ENCODE results near the gene SLC22A3. TPM values are rescaled to one million over a fixed set of nuclear protein-coding genes. Genes with fewer than 3 reads are reported as not detected.

SLC22A3 gene
- total and polyA plus RNA-seq, 2 of the 4 experiments (the other 2 are of a cell fraction) = not detected

DNA sequence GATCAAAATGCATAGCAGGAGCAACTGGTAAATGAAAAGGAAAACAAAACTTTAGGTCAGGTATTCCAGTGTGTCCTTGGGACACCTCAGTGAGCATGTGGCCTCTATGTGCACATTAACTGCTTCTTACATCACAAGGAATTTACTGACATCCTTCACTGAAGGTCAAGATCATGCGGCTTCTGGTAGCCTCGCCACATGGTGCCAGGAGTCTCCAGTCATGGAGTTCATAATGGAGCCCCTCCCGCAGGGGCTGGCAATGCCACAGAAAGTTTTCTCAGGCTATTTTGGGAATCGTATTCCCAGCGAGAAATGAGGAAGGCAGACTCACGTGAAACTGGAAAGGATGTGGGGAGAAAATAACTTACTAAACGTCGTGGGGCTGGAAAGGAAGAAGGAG, 19.7 kb upstream of the SLC22A3 start:
- no peak for DNase-seq
- CTCF ChIA-PET = no interaction called here
- Histone ChIP-seq H3K4me1 (ENCODE audit: control insufficient read depth, insufficient read depth, low read length) (no peaks in the 10 kb centered on the region), H3K23ac (ENCODE audit: low read depth, low read length) (no peak overlapping the region), H4K91ac (ENCODE audit: insufficient read depth, low read depth, low read length) (no peak overlapping the region), H3K56ac (ENCODE audit: extremely low read depth, insufficient read depth, low read length) (no peak overlapping the region), H2BK120ac (ENCODE audit: low read depth, low read length) (no peak overlapping the region), H4K5ac (ENCODE audit: low read depth, low read length) (no peak overlapping the region), H2BK5ac (ENCODE audit: low read depth, low read length, poor library complexity, severe bottlenecking) (no peak overlapping the region), H3K4me2 (ENCODE audit: low read depth, low read length) (no peak overlapping the region), H2BK15ac (ENCODE audit: low read depth, low read length) (no peak overlapping the region), H4K8ac (ENCODE audit: low read depth in 2 of 2, low read length in 2 of 2) (no peak overlapping the region), H3K18ac (ENCODE audit: low read depth, low read length) (no peak overlapping the region), H3K36me3 (ENCODE audit: control insufficient read depth, insufficient read depth, low read length) (no peaks in the 10 kb centered on the region), H3K4me3 (ENCODE audit: insufficient read depth, low read depth, low read length) (no peak overlapping the region), H3K79me1 (ENCODE audit: low read depth in 1 of 2, low read length in 2 of 2) (no peaks in the 10 kb centered on the region), H3K14ac (replicated peaks; ENCODE audit: low read depth, low read length) (no peak overlapping the region), H3K9ac (ENCODE audit: low read depth, low read length) (no peak overlapping the region), H4K20me1 (ENCODE audit: insufficient read depth, low read length) (no peaks in the 10 kb centered on the region), H3K9me1 (ENCODE audit: insufficient read depth, low read length) (no peaks in the 10 kb centered on the region), H3K27me3 (ENCODE audit: control insufficient read depth, insufficient read depth, low read length) (no peaks in the 10 kb centered on the region), H3K27ac (ENCODE audit: insufficient read depth, low read length) (no peak overlapping the region), H2AK9ac (replicated peaks; ENCODE audit: low read depth, low read length, poor library complexity) (no peak overlapping the region), H2BK20ac (ENCODE audit: low read depth, low read length) (no peak overlapping the region), H3K9me3 (ENCODE audit: control insufficient read depth, insufficient read depth, low read length) (peaks cover 12% of the 10 kb centered on the region), H2AFZ (replicated peaks; ENCODE audit: low read length, poor library complexity) (no peak overlapping the region), H3K4ac (ENCODE audit: low read depth, low read length) (no peak overlapping the region), H2AK5ac (ENCODE audit: low read depth, low read length) (no peak overlapping the region)
- intact Hi-C loops (cut with micrococcal nuclease) = no loop called here
- 38% methylated on average over 3 of the region's 8 CpGs; no CpG with 5 or more reads in 1 of the 2 experiments for WGBS, 2 experiments (ENCODE audit: extremely low coverage in 2 of 2, insufficient read length in 1 of 2)
- no TSS peak for BruUV-seq (replicated peaks)
- in situ Hi-C loops (cut with MboI; ENCODE audit: low sequenced_read_pairs) = no loop called here
- POLR2A ChIA-PET (ENCODE audit: unreplicated experiment) = no interaction called here
- TF ChIP-seq, protein P1, sequence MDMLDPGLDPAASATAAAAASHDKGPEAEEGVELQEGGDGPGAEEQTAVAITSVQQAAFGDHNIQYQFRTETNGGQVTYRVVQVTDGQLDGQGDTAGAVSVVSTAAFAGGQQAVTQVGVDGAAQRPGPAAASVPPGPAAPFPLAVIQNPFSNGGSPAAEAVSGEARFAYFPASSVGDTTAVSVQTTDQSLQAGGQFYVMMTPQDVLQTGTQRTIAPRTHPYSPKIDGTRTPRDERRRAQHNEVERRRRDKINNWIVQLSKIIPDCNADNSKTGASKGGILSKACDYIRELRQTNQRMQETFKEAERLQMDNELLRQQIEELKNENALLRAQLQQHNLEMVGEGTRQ (IDR thresholded peaks at IDR 0.05; ENCODE audit: low read depth, low read length) = no peak
- TF ChIP-seq FOS (IDR thresholded peaks at IDR 0.05; ENCODE audit: low read depth, low read length) (no peak), MXI1 (IDR thresholded peaks at IDR 0.05; ENCODE audit: borderline replicate concordance, low read depth, low read length) (no peak), CHD1 (IDR thresholded peaks at IDR 0.05; ENCODE audit: low read depth, low read length) (no peak), BHLHE40 (IDR thresholded peaks at IDR 0.05; ENCODE audit: low read depth, low read length) (no peak), RFX5 (IDR thresholded peaks at IDR 0.05; ENCODE audit: low read depth, low read length) (no peak), MAFK (IDR thresholded peaks at IDR 0.05; ENCODE audit: low read depth, low read length) (no peak), CEBPB (IDR thresholded peaks at IDR 0.05; ENCODE audit: low read depth, low read length) (no peak), POLR2A (IDR thresholded peaks at IDR 0.05; ENCODE audit: low read depth, low read length) (no peak), NFE2L2 (IDR thresholded peaks at IDR 0.05; ENCODE audit: low read depth, low read length) (no peak), RCOR1 (IDR thresholded peaks at IDR 0.05; ENCODE audit: insufficient replicate concordance, low read length) (no peak), MAZ (IDR thresholded peaks at IDR 0.05; ENCODE audit: borderline replicate concordance, low read depth, low read length) (no peak), RAD21 (IDR thresholded peaks at IDR 0.05; ENCODE audit: low read length) (no peak), SMC3 (IDR thresholded peaks at IDR 0.05; ENCODE audit: low read depth, low read length) (no peak)
- TF ChIP-seq, protein P2, sequence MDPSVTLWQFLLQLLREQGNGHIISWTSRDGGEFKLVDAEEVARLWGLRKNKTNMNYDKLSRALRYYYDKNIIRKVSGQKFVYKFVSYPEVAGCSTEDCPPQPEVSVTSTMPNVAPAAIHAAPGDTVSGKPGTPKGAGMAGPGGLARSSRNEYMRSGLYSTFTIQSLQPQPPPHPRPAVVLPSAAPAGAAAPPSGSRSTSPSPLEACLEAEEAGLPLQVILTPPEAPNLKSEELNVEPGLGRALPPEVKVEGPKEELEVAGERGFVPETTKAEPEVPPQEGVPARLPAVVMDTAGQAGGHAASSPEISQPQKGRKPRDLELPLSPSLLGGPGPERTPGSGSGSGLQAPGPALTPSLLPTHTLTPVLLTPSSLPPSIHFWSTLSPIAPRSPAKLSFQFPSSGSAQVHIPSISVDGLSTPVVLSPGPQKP (IDR thresholded peaks at IDR 0.05; ENCODE audit: borderline replicate concordance, low read depth, low read length) = no peak
- TF ChIP-seq, protein P3, sequence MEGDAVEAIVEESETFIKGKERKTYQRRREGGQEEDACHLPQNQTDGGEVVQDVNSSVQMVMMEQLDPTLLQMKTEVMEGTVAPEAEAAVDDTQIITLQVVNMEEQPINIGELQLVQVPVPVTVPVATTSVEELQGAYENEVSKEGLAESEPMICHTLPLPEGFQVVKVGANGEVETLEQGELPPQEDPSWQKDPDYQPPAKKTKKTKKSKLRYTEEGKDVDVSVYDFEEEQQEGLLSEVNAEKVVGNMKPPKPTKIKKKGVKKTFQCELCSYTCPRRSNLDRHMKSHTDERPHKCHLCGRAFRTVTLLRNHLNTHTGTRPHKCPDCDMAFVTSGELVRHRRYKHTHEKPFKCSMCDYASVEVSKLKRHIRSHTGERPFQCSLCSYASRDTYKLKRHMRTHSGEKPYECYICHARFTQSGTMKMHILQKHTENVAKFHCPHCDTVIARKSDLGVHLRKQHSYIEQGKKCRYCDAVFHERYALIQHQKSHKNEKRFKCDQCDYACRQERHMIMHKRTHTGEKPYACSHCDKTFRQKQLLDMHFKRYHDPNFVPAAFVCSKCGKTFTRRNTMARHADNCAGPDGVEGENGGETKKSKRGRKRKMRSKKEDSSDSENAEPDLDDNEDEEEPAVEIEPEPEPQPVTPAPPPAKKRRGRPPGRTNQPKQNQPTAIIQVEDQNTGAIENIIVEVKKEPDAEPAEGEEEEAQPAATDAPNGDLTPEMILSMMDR (conservative IDR thresholded peaks at IDR 0.05; ENCODE audit: low read depth, low read length) = no peak
- dilution Hi-C loops (cut with HindIII; ENCODE audit: low sequenced_read_pairs, unreplicated experiment) = no loop called here
- no peak for ATAC-seq (ENCODE audit: low read depth)
